K562 (cell line): ENCODE data around the gene POGZ. TPM values are rescaled to one million over a fixed set of nuclear protein-coding genes. Genes with fewer than 3 reads are reported as not detected.

Experiments used
- ATAC-seq: fragments of 200-7000 bp; cut with Tn5 transposase; 3 replicates; pipeline ENCODE4 v1.9.1; 2020; ENCODE audit warnings: moderate library complexity
- BruUV-seq: library from RNA; stranded (reverse); fragments of 400-500 nt; replicated peaks from 2 replicates; lab custom pipeline; 2021; lab: Mats Ljungman, UMichigan
- CTCF ChIA-PET: fragments of 300-600 bp; formaldehyde crosslinking; extraction: SDS; loops from one replicate; lab custom pipeline; 2021; ENCODE audit warnings: low intra/inter-chr PET ratio; lab: Yijun Ruan, JAX
- POLR2A ChIA-PET: fragments of 300-600, 350-650 bp; sonication (Branson Sonifier 250); formaldehyde crosslinking; extraction: SDS; loops from one replicate; lab custom pipeline; 2021; ENCODE audit warnings: antibody characterized with exemption, inconsistent platforms; lab: Yijun Ruan, JAX
- DNase-seq, 4 experiments: peaks; one replicate each; pipeline versions ENCODE4 v3.0.0 to v3.0.0-alpha.2; 2011 to 2018; ENCODE audit warnings: low spot score in 3 of 4, mixed read lengths in 3 of 4; ENCODE audit errors: extremely low read depth in 1 of 4
- FAIRE-seq: peaks from 2 replicates; lab custom pipeline; 2011; peaks lifted over from hg19 to GRCh38; lab: Jason Lieb, UNC
- H2AFZ ChIP-seq: 2 replicates; pipeline ENCODE4 v1.6.0; 2011; ENCODE audit warnings: low read depth, low read length, control low read depth, inconsistent platforms
- H3K27ac ChIP-seq: fragments of 200-600 bp; 3 replicates; pipeline ENCODE4 v1.8.0; 2011; ENCODE audit warnings: low read depth, mild to moderate bottlenecking, control low read depth, inconsistent platforms, low read length, moderate library complexity, mixed read lengths; ENCODE audit errors: extremely low read depth
- H3K27me3 ChIP-seq, 2 experiments: fragments of 300-600 bp in 1 of 2; 2 replicates in 1 of 2; 3 replicates in 1 of 2; pipeline versions ENCODE4 v1.6.0 to v1.8.0; 2011; ENCODE audit warnings: inconsistent platforms in 2 of 2, low read length in 2 of 2, mild to moderate bottlenecking in 1 of 2, mixed read lengths in 1 of 2, moderate library complexity in 1 of 2; ENCODE audit not compliant: control insufficient read depth in 2 of 2, insufficient read depth in 2 of 2
- H3K36me3 ChIP-seq: fragments of 300-600 bp; 3 replicates; pipeline ENCODE4 v1.8.0; 2011; ENCODE audit warnings: mild to moderate bottlenecking, low read length, inconsistent platforms; ENCODE audit not compliant: control insufficient read depth, insufficient read depth
- H3K4me1 ChIP-seq, 2 experiments: fragments of 200-600 bp in 1 of 2; replicated peaks in 1 of 2; 2 replicates in 1 of 2; 3 replicates in 1 of 2; pipeline versions ENCODE4 v1.5.1 to v1.8.0; 2011; ENCODE audit warnings: inconsistent platforms in 2 of 2, low read length in 2 of 2, mild to moderate bottlenecking in 1 of 2, mixed read lengths in 1 of 2, moderate library complexity in 1 of 2; ENCODE audit not compliant: control insufficient read depth in 2 of 2, insufficient read depth in 2 of 2
- H3K4me2 ChIP-seq: 2 replicates; pipeline ENCODE4 v1.6.1; 2011; ENCODE audit warnings: low read length, control low read depth, inconsistent platforms, mixed read lengths; ENCODE audit not compliant: insufficient read depth
- H3K4me3 ChIP-seq: fragments of 200-600 bp; sonication (generic), shearing (Covaris generic); 2 replicates; pipeline ENCODE4 v1.5.1; 2016; ENCODE audit warnings: control low read depth, inconsistent platforms
- H3K79me2 ChIP-seq: fragments of 200-600 bp; 3 replicates; pipeline ENCODE4 v1.8.0; 2011; ENCODE audit warnings: low read length, inconsistent platforms; ENCODE audit not compliant: control insufficient read depth, insufficient read depth
- H3K9ac ChIP-seq, 2 experiments: 2 replicates each; pipeline versions ENCODE4 v1.6.0 to v1.6.1; 2011; ENCODE audit warnings: low read depth in 2 of 2, low read length in 2 of 2, control low read depth in 1 of 2, inconsistent platforms in 1 of 2, mild to moderate bottlenecking in 1 of 2, mixed read lengths in 1 of 2; ENCODE audit not compliant: insufficient read depth in 1 of 2
- H3K9me1 ChIP-seq: one replicate; pipeline ENCODE4 v1.6.0; 2011; ENCODE audit warnings: inconsistent platforms, mild to moderate bottlenecking, low read length, moderate library complexity; ENCODE audit not compliant: control insufficient read depth, insufficient read depth
- H3K9me3 ChIP-seq: replicated peaks from 2 replicates; pipeline ENCODE4 v1.5.1; 2011; ENCODE audit warnings: low read depth, low read length, inconsistent platforms; ENCODE audit not compliant: control insufficient read depth, insufficient read depth
- H4K20me1 ChIP-seq: replicated peaks from 2 replicates; pipeline ENCODE4 v1.6.1; 2011; ENCODE audit warnings: low read length, inconsistent platforms, mixed read lengths; ENCODE audit not compliant: control insufficient read depth, insufficient read depth
- CBX1 ChIP-seq: sonication (generic); IDR thresholded peaks from 2 replicates; pipeline ENCODE4 v1.6.1; 2016; ENCODE audit warnings: antibody characterized with exemption, low read depth, mild to moderate bottlenecking
- CHD4 ChIP-seq: fragments of 200-600 bp; sonication (generic); IDR thresholded peaks from 3 replicates; pipeline ENCODE4 v1.6.1; 2012; ENCODE audit warnings: low read depth, mild to moderate bottlenecking, mixed read lengths, low read length, inconsistent platforms; ENCODE audit not compliant: insufficient read depth, insufficient replicate concordance, poor library complexity, severe bottlenecking
- GTF3C2 ChIP-seq: IDR thresholded peaks from 3 replicates; pipeline ENCODE4 v1.6.1; 2011; ENCODE audit warnings: borderline replicate concordance, mild to moderate bottlenecking, moderate library complexity; ENCODE audit not compliant: insufficient read length; ENCODE audit errors: extremely low read depth
- MAFG ChIP-seq: fragments of 450-650 bp; conservative IDR thresholded peaks from 2 replicates; pipeline ENCODE4 v1.6.1; 2016; ENCODE audit warnings: missing genetic modification characterization, missing compliant biosample characterization
- NFATC3 ChIP-seq: fragments of 450-650 bp; IDR thresholded peaks from 2 replicates; pipeline ENCODE4 v1.6.1; 2017; ENCODE audit warnings: mild to moderate bottlenecking
- NUFIP1 ChIP-seq: fragments of 450-650 bp; IDR thresholded peaks from 2 replicates; pipeline ENCODE4 v1.6.1; 2018; ENCODE audit not compliant: partially characterized antibody
- PATZ1 ChIP-seq: fragments of 250-450 bp; sonication (Bioruptor Pico); IDR thresholded peaks from 2 replicates; pipeline ENCODE4 v1.5.0; 2020; ENCODE audit warnings: mild to moderate bottlenecking, borderline replicate concordance
- PCBP1 ChIP-seq: fragments of 200-400 bp; formaldehyde crosslinking; IDR thresholded peaks from 2 replicates; pipeline ENCODE4 v1.6.1; 2018; ENCODE audit warnings: mild to moderate bottlenecking, low read depth, low read length; ENCODE audit not compliant: poor library complexity, severe bottlenecking
- THAP12 ChIP-seq: fragments of 250-450 bp; sonication (Bioruptor Pico); IDR thresholded peaks from 2 replicates; pipeline ENCODE4 v1.9.0; 2021; ENCODE audit warnings: mild to moderate bottlenecking, inconsistent platforms
- TSC22D4 ChIP-seq: fragments of 450-650 bp; IDR thresholded peaks from 2 replicates; pipeline ENCODE4 v1.6.1; 2016; ENCODE audit warnings: missing genetic modification characterization, missing biosample characterization, control low read depth
- ZBTB5 ChIP-seq: fragments of 450-650 bp; IDR thresholded peaks from 2 replicates; pipeline ENCODE4 v1.6.1; 2017; ENCODE audit warnings: antibody characterized with exemption
- ZNF133 ChIP-seq: fragments of 250-450 bp; sonication (Bioruptor Pico); IDR thresholded peaks from 2 replicates; pipeline ENCODE4 v1.4.0; 2020; ENCODE audit warnings: mild to moderate bottlenecking
- ZNF586 ChIP-seq: fragments of 450-650 bp; formaldehyde crosslinking; conservative IDR thresholded peaks from 2 replicates; pipeline ENCODE4 v1.4.0; 2020; ENCODE audit warnings: mild to moderate bottlenecking, moderate library complexity
- WGBS: fragments of 100-300 bp; shearing (Covaris generic); methylation state at CpG from one replicate; pipeline ENCODE4 v1.1.6; 2016; ENCODE audit warnings: low coverage, mixed read lengths; ENCODE audit not compliant: insufficient coverage; ENCODE audit errors: missing lambda C conversion rate; 5-methylcytosine and 5-hydroxymethylcytosine counted together
- in situ Hi-C: fragments of 300-500 bp; cut with MboI; formaldehyde crosslinking; loops from 4 replicates; pipeline ENCODE4 v1.15.0; 2018; ENCODE audit warnings: inconsistent platforms, mixed read lengths
- intact Hi-C: fragments of 100-400 bp; cut with micrococcal nuclease; formaldehyde crosslinking; loops from 2 replicates; pipeline ENCODE4 v1.14.2; 2022
- polyA plus RNA-seq, 8 experiments: library from polyadenylated mRNA; depleted of rRNA in 4 of 8; stranded (reverse) in 5 of 8; unstranded in 3 of 8; fragments of >200 nt; fragmentation: Nextera tagmentation in 2 of 8; fragmentation: Illumina TruSeq in 1 of 8; extraction: Ambion mirVana in 2 of 8; extraction: Trizol in 1 of 8; gene quantifications; 2 replicates each; pipeline versions ENCODE4 v1.2.1 to v1.2.3, GENCODE V29; 2011 to 2014; ENCODE audit warnings: inconsistent platforms in 1 of 8, missing spikeins in 1 of 8
- total RNA-seq, 7 experiments: library from RNA; depleted of rRNA in 6 of 7; stranded (reverse); fragments of >200 nt in 6 of 7; fragmentation: Illumina TruSeq in 2 of 7; extraction: Trizol in 2 of 7; gene quantifications; 2 replicates each; pipeline versions ENCODE4 v1.2.1 to v1.2.3, GENCODE V29; 2011 to 2021; ENCODE audit warnings: low replicate concordance in 1 of 7

The POGZ gene
- total and polyA plus RNA-seq, 9 of the 15 experiments (the other 6 are each of a cell fraction or from before 2014, with no cell fraction given): 9.4 to 40.6 (median 21.6) TPM

- intact Hi-C loops: no loop called here
- WGBS: 0% methylated on average over 3 of the region's 5 CpGs
- TF ChIP-seq TSC22D4: no peak
- TF ChIP-seq NUFIP1: no peak
- TF ChIP-seq THAP12 (CRISPR knock-in tag): no peak
- no peak for TF ChIP-seq GTF3C2
- no peak for TF ChIP-seq PCBP1
- no peak for TF ChIP-seq NFATC3
- no peak for TF ChIP-seq CHD4
- TF ChIP-seq ZNF586 (CRISPR knock-in tag): no peak
- TF ChIP-seq ZBTB5: no peak
- TF ChIP-seq PATZ1 (CRISPR knock-in tag): no peak
- no peak for TF ChIP-seq ZNF133 (CRISPR knock-in tag)
- no peak for TF ChIP-seq CBX1
- no peak for TF ChIP-seq MAFG (tag)
Measured at GRCh38 chr1:151479462-151479861, 20.2 kb upstream of the POGZ start.

More at GRCh38 chr1:151479462-151479861, 20.2 kb upstream of the POGZ start:
- H3K4me1 ChIP-seq: no peaks in the 10 kb centered on the region
- H3K36me3 ChIP-seq: no peaks in the 10 kb centered on the region
- H4K20me1 ChIP-seq: no peaks in the 10 kb centered on the region
- DNase-seq (no peak), ATAC-seq (no peak), FAIRE-seq (no peak)
- in situ Hi-C loops: no loop called here
- H3K4me2 ChIP-seq: no peak overlapping the region
- no peaks in the 10 kb centered on the region for H3K27me3 ChIP-seq
- no peak overlapping the region for H3K9ac ChIP-seq
- no peak overlapping the region for H3K27ac ChIP-seq
- no peak overlapping the region for H2AFZ ChIP-seq
- BruUV-seq: no TSS peak
- H3K9me3 ChIP-seq: peaks cover 2% of the 10 kb centered on the region; the same call in 1 of the 2 replicates
- no peaks in the 10 kb centered on the region for H3K9me1 ChIP-seq
- POLR2A ChIA-PET: interaction anchor here (0.7 kb wide), 1 partner anchor 70 kb away, joined by 3 read pairs; no protein-coding TSS in a partner anchor
- no peaks in the 10 kb centered on the region for H3K79me2 ChIP-seq
- CTCF ChIA-PET: no interaction called here
- no peak overlapping the region for H3K4me3 ChIP-seq
